ENCODE results near the gene SGK1.

DNA sequence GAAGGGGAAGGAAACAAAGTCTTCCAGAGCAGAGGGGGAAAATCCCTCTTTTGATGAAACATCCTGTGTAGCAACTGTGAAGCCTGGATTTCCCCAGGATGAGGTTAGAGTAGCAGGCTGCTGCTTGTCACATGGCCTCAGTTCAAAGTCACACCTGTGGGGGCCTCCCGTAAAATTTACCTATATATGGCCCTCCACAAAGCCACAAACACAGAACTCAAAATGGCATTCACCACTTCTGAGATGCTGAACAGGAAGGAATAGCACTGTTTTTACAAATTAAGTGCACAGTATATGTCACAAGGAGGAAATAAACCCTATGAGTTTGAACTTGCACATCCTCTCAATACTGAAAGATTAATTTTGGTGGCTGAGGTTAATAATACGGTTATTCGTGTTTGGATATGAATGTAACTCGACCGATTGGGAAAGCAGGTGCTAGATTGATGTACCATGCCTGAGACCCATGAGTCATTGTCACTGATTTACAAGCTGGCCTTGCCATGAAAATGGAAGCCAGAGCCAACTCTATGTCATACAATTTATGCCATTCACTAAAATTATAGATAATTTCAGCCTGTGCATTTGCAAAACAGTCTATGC is 70.6 kb downstream of the SGK1 start:
- TF ChIP-seq, protein P1, sequence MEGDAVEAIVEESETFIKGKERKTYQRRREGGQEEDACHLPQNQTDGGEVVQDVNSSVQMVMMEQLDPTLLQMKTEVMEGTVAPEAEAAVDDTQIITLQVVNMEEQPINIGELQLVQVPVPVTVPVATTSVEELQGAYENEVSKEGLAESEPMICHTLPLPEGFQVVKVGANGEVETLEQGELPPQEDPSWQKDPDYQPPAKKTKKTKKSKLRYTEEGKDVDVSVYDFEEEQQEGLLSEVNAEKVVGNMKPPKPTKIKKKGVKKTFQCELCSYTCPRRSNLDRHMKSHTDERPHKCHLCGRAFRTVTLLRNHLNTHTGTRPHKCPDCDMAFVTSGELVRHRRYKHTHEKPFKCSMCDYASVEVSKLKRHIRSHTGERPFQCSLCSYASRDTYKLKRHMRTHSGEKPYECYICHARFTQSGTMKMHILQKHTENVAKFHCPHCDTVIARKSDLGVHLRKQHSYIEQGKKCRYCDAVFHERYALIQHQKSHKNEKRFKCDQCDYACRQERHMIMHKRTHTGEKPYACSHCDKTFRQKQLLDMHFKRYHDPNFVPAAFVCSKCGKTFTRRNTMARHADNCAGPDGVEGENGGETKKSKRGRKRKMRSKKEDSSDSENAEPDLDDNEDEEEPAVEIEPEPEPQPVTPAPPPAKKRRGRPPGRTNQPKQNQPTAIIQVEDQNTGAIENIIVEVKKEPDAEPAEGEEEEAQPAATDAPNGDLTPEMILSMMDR (IDR thresholded peaks at IDR 0.05; ENCODE audit: low read depth, low read length) = no peak
- TF ChIP-seq, protein P2, sequence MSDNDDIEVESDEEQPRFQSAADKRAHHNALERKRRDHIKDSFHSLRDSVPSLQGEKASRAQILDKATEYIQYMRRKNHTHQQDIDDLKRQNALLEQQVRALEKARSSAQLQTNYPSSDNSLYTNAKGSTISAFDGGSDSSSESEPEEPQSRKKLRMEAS (IDR thresholded peaks at IDR 0.05; ENCODE audit: low read depth, low read length) = no peak
- TF ChIP-seq POLR2A (IDR thresholded peaks at IDR 0.05; ENCODE audit: extremely low read depth, insufficient read length) = no peak
